Chondrocyte (in vitro differentiated cells): ENCODE results near the gene ZC3HAV1. TPM values are rescaled to one million over a fixed set of nuclear protein-coding genes. Genes with fewer than 3 reads are reported as not detected.
"Not testable (repeated sequence)": the region's sequence is repeated elsewhere in the genome, so short reads cannot be mapped to it uniquely, and the experiment has no call there.

ENCODE experiments used
- DNase-seq: peaks from one replicate; pipeline ENCODE4 v3.0.0; 2021; ENCODE audit warnings: mixed read lengths, low spot score
- H3K27ac Mint-ChIP-seq: one replicate; pipeline ENCODE4 v1.8.0; 2021; ENCODE audit warnings: mild to moderate bottlenecking, moderate library complexity, mixed read lengths; ENCODE audit not compliant: unreplicated experiment
- H3K27me3 Mint-ChIP-seq: 2 replicates; pipeline ENCODE4 v1.8.0; 2021; ENCODE audit warnings: low read depth, mixed read lengths
- H3K36me3 Mint-ChIP-seq: 2 replicates; pipeline ENCODE4 v1.8.0; 2021; ENCODE audit warnings: low read depth, mixed read lengths
- H3K4me1 Mint-ChIP-seq: 2 replicates; pipeline ENCODE4 v1.8.0; 2021; ENCODE audit warnings: low read depth, mild to moderate bottlenecking, mixed read lengths
- H3K4me3 Mint-ChIP-seq: one replicate; pipeline ENCODE4 v1.8.0; 2021; ENCODE audit warnings: mild to moderate bottlenecking, moderate library complexity, mixed read lengths; ENCODE audit not compliant: unreplicated experiment
- H3K9me3 Mint-ChIP-seq: 2 replicates; pipeline ENCODE4 v1.8.0; 2021; ENCODE audit warnings: low read depth, mixed read lengths
- CTCF ChIP-seq: fragments of 200-600 bp; sonication (generic); IDR thresholded peaks from 2 replicates; pipeline ENCODE4 v1.5.0; 2021; ENCODE audit warnings: antibody characterized with exemption, mild to moderate bottlenecking, moderate library complexity
- total RNA-seq: library from RNA; stranded (reverse); gene quantifications from 3 replicates; pipeline ENCODE4 v1.2.1, GENCODE V29; 2021

The ZC3HAV1 gene
- total RNA-seq, 1 donor from 2014 or later = 34.1 TPM

- DNase-seq = no peak
- Mint-ChIP-seq H3K4me1 (peaks cover 18% of the 10 kb centered on the region), H3K36me3 (no peaks in the 10 kb centered on the region), H3K4me3 (peak overlapping the region; percentile 85), H3K27ac (peak overlapping the region; percentile 96), H3K27me3 (peaks cover 9% of the 10 kb centered on the region), H3K9me3 (no peaks in the 10 kb centered on the region)
- no peak for TF ChIP-seq CTCF
Observed at GRCh38 chr7:139132887-139133286, 23.4 kb upstream of the ZC3HAV1 start.

- no peak for TF ChIP-seq CTCF
- no peak overlapping the region for H3K4me3 Mint-ChIP-seq
- H3K36me3 Mint-ChIP-seq = no peaks in the 10 kb centered on the region
- H3K4me1 Mint-ChIP-seq = peaks cover 18% of the 10 kb centered on the region
- no peak for DNase-seq
- no peak overlapping the region for H3K27ac Mint-ChIP-seq
- peaks cover 9% of the 10 kb centered on the region for H3K27me3 Mint-ChIP-seq
- no peaks in the 10 kb centered on the region for H3K9me3 Mint-ChIP-seq
Observed at GRCh38 chr7:139131601-139132041, 22.1 kb upstream of the ZC3HAV1 start.

GRCh38 chr7:139129814-139130213 lies 20.3 kb upstream of the ZC3HAV1 start:
- not testable (repeated sequence) for H3K9me3 Mint-ChIP-seq, H3K4me3 Mint-ChIP-seq, H3K36me3 Mint-ChIP-seq, H3K27ac Mint-ChIP-seq, DNase-seq
- peaks cover 16% of the 10 kb centered on the region for H3K27me3 Mint-ChIP-seq
- peaks cover 18% of the 10 kb centered on the region for H3K4me1 Mint-ChIP-seq

- no peaks in the 10 kb centered on the region for H3K4me1 Mint-ChIP-seq
- H3K4me3 Mint-ChIP-seq = no peak overlapping the region
- no peaks in the 10 kb centered on the region for H3K9me3 Mint-ChIP-seq
- H3K36me3 Mint-ChIP-seq = no peaks in the 10 kb centered on the region
- TF ChIP-seq CTCF = peak; percentile 50
- no peak for DNase-seq
- H3K27me3 Mint-ChIP-seq = peaks cover 31% of the 10 kb centered on the region
- H3K27ac Mint-ChIP-seq = no peak overlapping the region
Observed at GRCh38 chr7:139127648-139128047, 18.1 kb upstream of the ZC3HAV1 start.

GRCh38 chr7:139125657-139126056 lies 16.1 kb upstream of the ZC3HAV1 start:
- no peak overlapping the region for H3K27ac Mint-ChIP-seq
- no peaks in the 10 kb centered on the region for H3K4me1 Mint-ChIP-seq
- H3K36me3 Mint-ChIP-seq = no peaks in the 10 kb centered on the region
- no peak for TF ChIP-seq CTCF
- H3K27me3 Mint-ChIP-seq = peaks cover 31% of the 10 kb centered on the region
- no peaks in the 10 kb centered on the region for H3K9me3 Mint-ChIP-seq
- H3K4me3 Mint-ChIP-seq = no peak overlapping the region
- no peak for DNase-seq

- not testable (repeated sequence) for H3K36me3 Mint-ChIP-seq, DNase-seq, H3K27ac Mint-ChIP-seq, H3K4me3 Mint-ChIP-seq, H3K4me1 Mint-ChIP-seq, H3K9me3 Mint-ChIP-seq
- peaks cover 31% of the 10 kb centered on the region for H3K27me3 Mint-ChIP-seq
Observed at GRCh38 chr7:139124995-139125394, 15.5 kb upstream of the ZC3HAV1 start.
